A549 (cell line): Measurements from ENCODE around the gene UBE2D4. TPM values are rescaled to one million over a fixed set of nuclear protein-coding genes. Genes with fewer than 3 reads are reported as not detected.

Source experiments
- polyA plus RNA-seq, 4 experiments: library from polyadenylated mRNA; depleted of rRNA in 3 of 4; stranded (reverse); fragments of >200 nt; fragmentation: RNase III in 1 of 4; extraction: RNeasy Plus Mini Kit Qiagen cat#74134 plus additional on column Dnase treatment in 1 of 4; gene quantifications; 2 replicates in 3 of 4; 3 replicates in 1 of 4; pipeline ENCODE4 v1.2.3, GENCODE V29; 2011 to 2017

Gene UBE2D4
- polyA plus RNA-seq, 2 of the 4 experiments (the other 2 are of a cell fraction) = 8.4 to 14.0 TPM

Other genes starting within 250 kb of the UBE2D4 start
- 57.5 and 84.0 TPM in 2 replicates for gene COA1, start 196.9 kb upstream of the UBE2D4 start, polyA plus RNA-seq (2011; rRNA removed)
- gene COA1, start 196.9 kb upstream of the UBE2D4 start, polyA plus RNA-seq (2017; fragmentation: RNase III; extraction: RNeasy Plus Mini Kit Qiagen cat#74134 plus additional on column Dnase treatment) = 91.3 to 94.6 TPM (median 91.4 TPM) in 3 replicates
- gene BLVRA, start 167.8 kb upstream of the UBE2D4 start, polyA plus RNA-seq (2011; rRNA removed) = 71.3 and 85.4 TPM in 2 replicates
- 65.2 to 76.5 TPM (median 68.5 TPM) in 3 replicates for gene BLVRA, start 167.8 kb upstream of the UBE2D4 start, polyA plus RNA-seq (2017; fragmentation: RNase III; extraction: RNeasy Plus Mini Kit Qiagen cat#74134 plus additional on column Dnase treatment)
- 170 and 217 TPM in 2 replicates for gene MRPS24, start 56.9 kb upstream of the UBE2D4 start, polyA plus RNA-seq (2011; rRNA removed)
- gene MRPS24, start 56.9 kb upstream of the UBE2D4 start, polyA plus RNA-seq (2017; fragmentation: RNase III; extraction: RNeasy Plus Mini Kit Qiagen cat#74134 plus additional on column Dnase treatment) = 219 to 232 TPM (median 226 TPM) in 3 replicates
- gene URGCP, start 19.8 kb upstream of the UBE2D4 start, polyA plus RNA-seq (2011; rRNA removed) = 20.2 and 26.8 TPM in 2 replicates
- 18.7 to 19.8 TPM (median 19.7 TPM) in 3 replicates for gene URGCP, start 19.8 kb upstream of the UBE2D4 start, polyA plus RNA-seq (2017; fragmentation: RNase III; extraction: RNeasy Plus Mini Kit Qiagen cat#74134 plus additional on column Dnase treatment)
- gene SPDYE1, start 71.5 kb downstream of the UBE2D4 start, polyA plus RNA-seq (2011; rRNA removed) = not detected in 2 replicates
- gene SPDYE1, start 71.5 kb downstream of the UBE2D4 start, polyA plus RNA-seq (2017; fragmentation: RNase III; extraction: RNeasy Plus Mini Kit Qiagen cat#74134 plus additional on column Dnase treatment) = not detected in 3 replicates
- 41.8 and 41.9 TPM in 2 replicates for gene DBNL, start 118.3 kb downstream of the UBE2D4 start, polyA plus RNA-seq (2011; rRNA removed)
- gene DBNL, start 118.3 kb downstream of the UBE2D4 start, polyA plus RNA-seq (2017; fragmentation: RNase III; extraction: RNeasy Plus Mini Kit Qiagen cat#74134 plus additional on column Dnase treatment) = 85.0 to 95.9 TPM (median 95.0 TPM) in 3 replicates
- gene PGAM2, start 139.1 kb downstream of the UBE2D4 start, polyA plus RNA-seq (2011; rRNA removed) = not detected in 2 replicates
- not detected in 3 replicates for gene PGAM2, start 139.1 kb downstream of the UBE2D4 start, polyA plus RNA-seq (2017; fragmentation: RNase III; extraction: RNeasy Plus Mini Kit Qiagen cat#74134 plus additional on column Dnase treatment)
- gene POLM, start 156.1 kb downstream of the UBE2D4 start, polyA plus RNA-seq (2011; rRNA removed) = 4.6 and 6.4 TPM in 2 replicates
- 5.5 to 7.3 TPM (median 6.6 TPM) in 3 replicates for gene POLM, start 156.1 kb downstream of the UBE2D4 start, polyA plus RNA-seq (2017; fragmentation: RNase III; extraction: RNeasy Plus Mini Kit Qiagen cat#74134 plus additional on column Dnase treatment)
- not detected in 2 replicates for gene AEBP1, start 177.9 kb downstream of the UBE2D4 start, polyA plus RNA-seq (2011; rRNA removed)
- not detected in 3 replicates for gene AEBP1, start 177.9 kb downstream of the UBE2D4 start, polyA plus RNA-seq (2017; fragmentation: RNase III; extraction: RNeasy Plus Mini Kit Qiagen cat#74134 plus additional on column Dnase treatment)
- 126 and 132 TPM in 2 replicates for gene POLD2, start 197.1 kb downstream of the UBE2D4 start, polyA plus RNA-seq (2011; rRNA removed)
- gene POLD2, start 197.1 kb downstream of the UBE2D4 start, polyA plus RNA-seq (2017; fragmentation: RNase III; extraction: RNeasy Plus Mini Kit Qiagen cat#74134 plus additional on column Dnase treatment) = 138 TPM in 3 replicates
- gene MYL7, start 214.9 kb downstream of the UBE2D4 start, polyA plus RNA-seq (2011; rRNA removed) = not detected in 2 replicates
- not detected in 3 replicates for gene MYL7, start 214.9 kb downstream of the UBE2D4 start, polyA plus RNA-seq (2017; fragmentation: RNase III; extraction: RNeasy Plus Mini Kit Qiagen cat#74134 plus additional on column Dnase treatment)